HEK293 (cell line): ENCODE results near the gene QARS1.

Experiments
- GLIS2 ChIP-seq: fragments of 450-650 bp; formaldehyde crosslinking; IDR thresholded peaks from 2 replicates; pipeline ENCODE4 v1.5.1; 2016; ENCODE audit warnings: missing biosample characterization, missing genetic modification characterization
- HIC1 ChIP-seq: fragments of 450-650 bp; formaldehyde crosslinking; IDR thresholded peaks from 2 replicates; pipeline ENCODE4 v1.5.1; 2016; ENCODE audit warnings: missing biosample characterization, missing genetic modification characterization
- KLF8 ChIP-seq: fragments of 450-650 bp; formaldehyde crosslinking; IDR thresholded peaks from 2 replicates; pipeline ENCODE4 v1.5.1; 2016; ENCODE audit warnings: missing biosample characterization, missing genetic modification characterization
- KLF9 ChIP-seq: fragments of 450-650 bp; formaldehyde crosslinking; IDR thresholded peaks from 2 replicates; pipeline ENCODE4 v1.5.1; 2016; ENCODE audit warnings: missing biosample characterization, missing genetic modification characterization, low read depth
- OVOL3 ChIP-seq: fragments of 450-650 bp; formaldehyde crosslinking; IDR thresholded peaks from 2 replicates; pipeline ENCODE4 v1.5.1; 2016; ENCODE audit warnings: missing biosample characterization, missing genetic modification characterization
- PATZ1 ChIP-seq: fragments of 450-650 bp; formaldehyde crosslinking; IDR thresholded peaks from 2 replicates; pipeline ENCODE4 v1.5.1; 2016; ENCODE audit warnings: missing biosample characterization, missing genetic modification characterization
- PRDM10 ChIP-seq: fragments of 450-650 bp; formaldehyde crosslinking; IDR thresholded peaks from 2 replicates; pipeline ENCODE4 v1.5.1; 2016; ENCODE audit warnings: missing biosample characterization, missing genetic modification characterization
- SP2 ChIP-seq: fragments of 450-650 bp; formaldehyde crosslinking; IDR thresholded peaks from 2 replicates; pipeline ENCODE4 v1.5.1; 2016; ENCODE audit warnings: missing biosample characterization, missing genetic modification characterization
- SP3 ChIP-seq: fragments of 450-650 bp; formaldehyde crosslinking; IDR thresholded peaks from 2 replicates; pipeline ENCODE4 v1.5.1; 2016; ENCODE audit warnings: missing biosample characterization, missing genetic modification characterization
- ZBTB11 ChIP-seq: fragments of 450-650 bp; formaldehyde crosslinking; conservative IDR thresholded peaks from 2 replicates; pipeline ENCODE4 v1.5.1; 2016; ENCODE audit warnings: low read depth, missing biosample characterization, missing genetic modification characterization
- ZBTB20 ChIP-seq: fragments of 450-650 bp; formaldehyde crosslinking; IDR thresholded peaks from 2 replicates; pipeline ENCODE4 v1.5.1; 2016; ENCODE audit warnings: missing biosample characterization, missing genetic modification characterization
- ZBTB21 ChIP-seq: fragments of 450-650 bp; formaldehyde crosslinking; IDR thresholded peaks from 2 replicates; pipeline ENCODE4 v1.5.1; 2017; ENCODE audit warnings: missing biosample characterization, missing genetic modification characterization
- ZBTB26 ChIP-seq: fragments of 450-650 bp; formaldehyde crosslinking; optimal IDR thresholded peaks from 2 replicates; pipeline ENCODE3; 2016; ENCODE audit warnings: missing biosample characterization, mild to moderate bottlenecking, missing genetic modification characterization
- ZIC2 ChIP-seq: fragments of 450-650 bp; formaldehyde crosslinking; IDR thresholded peaks from 2 replicates; pipeline ENCODE4 v1.5.1; 2016; ENCODE audit warnings: missing biosample characterization, missing genetic modification characterization
- ZNF19 ChIP-seq: fragments of 450-650 bp; formaldehyde crosslinking; IDR thresholded peaks from 2 replicates; pipeline ENCODE4; 2016; ENCODE audit warnings: missing biosample characterization, missing genetic modification characterization, low read depth
- ZNF211 ChIP-seq: fragments of 450-650 bp; formaldehyde crosslinking; IDR thresholded peaks from 2 replicates; pipeline ENCODE4 v1.5.1; 2016; ENCODE audit warnings: low read depth, missing biosample characterization, missing genetic modification characterization
- ZNF280C ChIP-seq: fragments of 450-650 bp; formaldehyde crosslinking; IDR thresholded peaks from 2 replicates; pipeline ENCODE4 v1.5.1; 2016; ENCODE audit warnings: missing biosample characterization, missing genetic modification characterization
- ZNF335 ChIP-seq: fragments of 450-650 bp; formaldehyde crosslinking; conservative IDR thresholded peaks from 2 replicates; pipeline ENCODE4 v1.5.1; 2016; ENCODE audit warnings: missing biosample characterization, missing genetic modification characterization
- ZNF580 ChIP-seq: fragments of 450-650 bp; formaldehyde crosslinking; IDR thresholded peaks from 2 replicates; pipeline ENCODE4 v1.5.1; 2016; ENCODE audit warnings: missing biosample characterization, missing genetic modification characterization
- ZNF692 ChIP-seq: fragments of 450-650 bp; formaldehyde crosslinking; IDR thresholded peaks from 2 replicates; pipeline ENCODE4 v1.5.1; 2016; ENCODE audit warnings: missing biosample characterization, missing genetic modification characterization
- ZXDB ChIP-seq: fragments of 450-650 bp; formaldehyde crosslinking; IDR thresholded peaks from 2 replicates; pipeline ENCODE4 v1.5.1; 2016; ENCODE audit warnings: missing biosample characterization, missing genetic modification characterization

The QARS1 gene

GRCh38 chr3:49120438-49121131, 16.0 kb upstream of the QARS1 start, which contains the start of gene USP19 (continued):
- peak; percentile 59 for TF ChIP-seq ZBTB26 (tag by site-specific recombination)
- TF ChIP-seq ZNF335 (tag by site-specific recombination) = peak; percentile 84
- peak; percentile 72 for TF ChIP-seq ZBTB21 (tag by site-specific recombination)
- TF ChIP-seq ZNF19 (tag by site-specific recombination) = no peak
- peak; percentile 46; the same call in 1 of the 2 replicates for TF ChIP-seq ZXDB
- TF ChIP-seq ZNF580 (tag by site-specific recombination) = peak; percentile 73
- TF ChIP-seq OVOL3 = peak; percentile 64; the same call in 1 of the 2 replicates
- 0 out of 2 replicates have a peak, but pooled peaks have one; percentile 47 for TF ChIP-seq PATZ1 (tag by site-specific recombination)
- 0 out of 2 replicates have a peak, but pooled peaks have one; percentile 39 for TF ChIP-seq ZNF692 (tag by site-specific recombination)
- peak; percentile 37; the same call in 1 of the 2 replicates for TF ChIP-seq ZBTB20 (tag by site-specific recombination)
- TF ChIP-seq HIC1 = peak; percentile 66
- TF ChIP-seq ZBTB11 (tag by site-specific recombination) = peak; percentile 96
- peak; percentile 62 for TF ChIP-seq GLIS2 (tag by site-specific recombination)
- TF ChIP-seq PRDM10 (tag by site-specific recombination) = no peak
- TF ChIP-seq KLF8 (tag by site-specific recombination) = peak; percentile 46; the same call in 1 of the 2 replicates
- TF ChIP-seq ZNF280C (tag by site-specific recombination) = no peak
- peak; percentile 94 for TF ChIP-seq SP2 (tag by site-specific recombination)
- 0 out of 2 replicates have a peak, but pooled peaks have one; percentile 44 for TF ChIP-seq KLF9
- peak; percentile 65; the same call in 1 of the 2 replicates for TF ChIP-seq SP3 (tag by site-specific recombination)
- TF ChIP-seq ZNF211 (tag by site-specific recombination) = no peak
- peak; percentile 21; the same call in 1 of the 2 replicates for TF ChIP-seq ZIC2
